Islet precursor cell (in vitro differentiated cells): ENCODE measurements around the gene ZFAND2A.
"Not testable (repeated sequence)": the region's sequence is repeated elsewhere in the genome, so short reads cannot be mapped to it uniquely, and the experiment has no call there.

Experiments
- DNase-seq: peaks from one replicate; pipeline ENCODE4 v3.0.0-alpha.2; 2018

ZFAND2A gene

GRCh38 chr7:1150400-1151002 is 9.5 kb downstream of the ZFAND2A start:
- no peak for DNase-seq

- DNase-seq = no peak
These were observed 10.6 kb downstream of the ZFAND2A start for GRCh38 chr7:1149351-1149794.

GRCh38 chr7:1147873-1148272 is 12.1 kb downstream of the ZFAND2A start:
- not testable (repeated sequence) for DNase-seq

- DNase-seq = no peak
These were observed 15.7 kb downstream of the ZFAND2A start for GRCh38 chr7:1144269-1144771.

- not testable (repeated sequence) for DNase-seq
These were observed 17.0 kb downstream of the ZFAND2A start for GRCh38 chr7:1143031-1143430.

- DNase-seq = no peak
These were observed 17.9 kb downstream of the ZFAND2A start for GRCh38 chr7:1142051-1142635.

- no peak for DNase-seq
These were observed 18.3 kb downstream of the ZFAND2A start for GRCh38 chr7:1141651-1142050.

GRCh38 chr7:1140476-1141104 is 19.4 kb downstream of the ZFAND2A start:
- DNase-seq = no peak

GRCh38 chr7:1137517-1138167 is 22.4 kb downstream of the ZFAND2A start:
- DNase-seq = no peak

GRCh38 chr7:1136841-1137516 is 23.0 kb downstream of the ZFAND2A start:
- no peak for DNase-seq

GRCh38 chr7:1134951-1135350 is 25.0 kb downstream of the ZFAND2A start:
- DNase-seq = no peak

- DNase-seq = no peak
These were observed 28.3 kb downstream of the ZFAND2A start for GRCh38 chr7:1131471-1132265.

GRCh38 chr7:1130021-1130990 is 29.7 kb downstream of the ZFAND2A start:
- no peak for DNase-seq

- no peak for DNase-seq
These were observed 30.6 kb downstream of the ZFAND2A start for GRCh38 chr7:1129431-1129830.

GRCh38 chr7:1127001-1127400 is 33.0 kb downstream of the ZFAND2A start:
- no peak for DNase-seq

GRCh38 chr7:1125603-1125969 is 34.4 kb downstream of the ZFAND2A start:
- DNase-seq = no peak

GRCh38 chr7:1124816-1125602 is 35.0 kb downstream of the ZFAND2A start:
- no peak for DNase-seq

GRCh38 chr7:1124164-1124563 is 35.8 kb downstream of the ZFAND2A start:
- DNase-seq = no peak

- peak; percentile 96 for DNase-seq
These were observed 36.3 kb downstream of the ZFAND2A start for GRCh38 chr7:1123715-1124114.

- DNase-seq = no peak
These were observed 37.0 kb downstream of the ZFAND2A start for GRCh38 chr7:1122832-1123501.
